Mucosa of rectum (tissue), 2 donors: Measurements from ENCODE around the gene PAEP.

Source experiments
- H3K27ac ChIP-seq, 2 donors: one replicate each; pipeline ENCODE4 v1.7.0; 2013; ENCODE audit warnings: inconsistent platforms in 2 of 2, low read depth in 2 of 2, low read length in 2 of 2
- H3K27me3 ChIP-seq, 2 donors: one replicate each; pipeline ENCODE4 v1.7.0; 2013; ENCODE audit warnings: low read length in 2 of 2; ENCODE audit not compliant: control insufficient read depth in 2 of 2, insufficient read depth in 2 of 2
- H3K36me3 ChIP-seq, 2 donors: one replicate each; pipeline ENCODE4 v1.7.0; 2013; ENCODE audit warnings: low read length in 2 of 2; ENCODE audit not compliant: control insufficient read depth in 2 of 2, insufficient read depth in 2 of 2
- H3K4me1 ChIP-seq, 2 donors: one replicate each; pipeline ENCODE4 v1.7.0; 2013; ENCODE audit warnings: low read length in 2 of 2, mild to moderate bottlenecking in 1 of 2; ENCODE audit not compliant: control insufficient read depth in 2 of 2, insufficient read depth in 2 of 2
- H3K4me3 ChIP-seq, 2 donors: one replicate each; pipeline ENCODE4 v1.7.0; 2013; ENCODE audit warnings: low read length in 2 of 2
- H3K9ac ChIP-seq, 2 donors: one replicate each; pipeline ENCODE4 v1.7.0; 2013; ENCODE audit warnings: low read length in 2 of 2, low read depth in 1 of 2, mild to moderate bottlenecking in 1 of 2
- H3K9me3 ChIP-seq, 2 donors: one replicate each; pipeline ENCODE4 v1.7.0; 2013; ENCODE audit warnings: low read length in 2 of 2; ENCODE audit not compliant: control insufficient read depth in 2 of 2
- donor health status: healthy.
- donor health status: Normal muscosa, but diverticular disease.

Gene PAEP

DNA sequence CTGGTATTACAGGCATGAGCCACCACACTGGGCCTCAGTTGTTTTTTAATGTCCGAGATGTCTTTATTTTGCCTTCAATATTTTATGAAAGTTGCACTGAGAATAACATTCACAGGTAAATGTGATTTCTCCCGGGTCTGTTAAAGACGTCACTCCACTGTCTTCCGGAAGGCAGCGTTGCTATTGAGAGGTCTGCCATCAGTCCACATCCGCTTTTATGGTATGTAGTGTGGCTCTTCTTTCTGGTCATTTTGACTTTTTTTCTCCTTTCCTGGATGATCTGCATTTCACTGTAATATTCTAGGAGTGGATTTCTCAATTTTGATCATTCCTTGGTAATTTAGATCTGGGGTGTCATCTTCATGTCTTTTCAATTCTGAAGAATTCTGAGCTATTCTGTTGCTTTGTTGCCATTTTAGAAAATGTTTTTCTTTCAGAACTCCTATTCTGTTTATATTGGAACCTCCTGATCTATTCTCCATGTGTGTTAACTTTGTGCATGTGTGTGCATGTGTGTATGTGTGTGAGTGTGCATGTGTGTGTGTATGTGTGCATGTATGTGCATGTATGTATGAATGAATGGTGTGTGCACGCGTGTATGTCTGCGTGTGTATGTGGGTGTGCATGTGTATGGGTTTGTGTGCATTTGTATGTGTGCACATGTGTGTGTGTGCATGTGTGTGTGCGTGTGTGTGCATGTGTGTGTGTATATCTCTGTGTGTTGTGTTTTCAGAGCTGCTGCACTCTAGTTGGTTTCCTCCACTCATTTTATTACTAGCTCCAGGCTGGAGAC is 42.2 kb upstream of the PAEP start:
- H3K27me3 ChIP-seq: peaks cover 0 to 2% of the 10 kb centered on the region in 2 donors
- H3K27ac ChIP-seq: no peak overlapping the region
- H3K36me3 ChIP-seq: no peaks in the 10 kb centered on the region
- H3K9ac ChIP-seq: no peak overlapping the region
- no peaks in the 10 kb centered on the region for H3K4me1 ChIP-seq
- H3K4me3 ChIP-seq: no peak overlapping the region
- no peaks in the 10 kb centered on the region for H3K9me3 ChIP-seq

DNA sequence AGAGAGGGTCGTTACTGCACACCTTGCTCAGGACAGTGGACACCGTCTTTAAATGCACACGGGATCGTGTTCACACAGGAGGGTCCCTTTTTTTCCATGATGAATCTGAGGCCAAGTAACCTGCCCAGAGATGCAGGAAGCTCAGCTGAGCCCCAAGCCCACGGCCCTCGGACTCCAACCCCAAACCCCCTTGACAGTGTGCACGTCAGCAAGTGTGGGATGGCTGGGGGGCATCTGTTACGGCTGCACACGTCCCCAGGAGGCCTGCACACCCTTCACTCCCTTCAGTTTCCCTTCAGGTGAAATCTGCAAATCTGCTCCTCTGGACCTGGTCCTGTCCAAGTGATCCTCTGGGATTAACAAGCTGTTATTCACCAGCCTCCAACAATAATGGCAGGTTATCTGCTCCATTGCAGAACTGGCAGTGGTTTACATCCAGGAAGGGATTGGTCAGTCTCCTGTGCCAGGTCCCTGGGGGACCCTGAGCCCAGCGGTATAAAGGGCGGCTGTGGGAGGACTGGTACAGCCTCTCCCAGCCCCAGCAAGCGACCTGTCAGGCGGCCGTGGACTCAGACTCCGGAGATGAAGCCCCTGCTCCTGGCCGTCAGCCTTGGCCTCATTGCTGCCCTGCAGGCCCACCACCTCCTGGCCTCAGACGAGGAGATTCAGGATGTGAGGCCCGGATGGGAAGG is 40.5 kb upstream of the PAEP start, which contains the start of gene LCN1:
TSS of gene LCN1 (plus strand) at position 525 of the 692 bp plus-strand sequence. CDS start at position 583, 58 bp downstream.
- Histone ChIP-seq H3K27me3 (peaks cover 0 to 2% of the 10 kb centered on the region in 2 donors), H3K4me3 (no peak within 1 kb of the TSS), H3K9me3 (no peaks in the 10 kb centered on the region), H3K27ac (no peak within 1 kb of the TSS), H3K4me1 (no peaks in the 10 kb centered on the region), H3K9ac (no peak within 1 kb of the TSS), H3K36me3 (no peaks in the 10 kb centered on the region)

DNA sequence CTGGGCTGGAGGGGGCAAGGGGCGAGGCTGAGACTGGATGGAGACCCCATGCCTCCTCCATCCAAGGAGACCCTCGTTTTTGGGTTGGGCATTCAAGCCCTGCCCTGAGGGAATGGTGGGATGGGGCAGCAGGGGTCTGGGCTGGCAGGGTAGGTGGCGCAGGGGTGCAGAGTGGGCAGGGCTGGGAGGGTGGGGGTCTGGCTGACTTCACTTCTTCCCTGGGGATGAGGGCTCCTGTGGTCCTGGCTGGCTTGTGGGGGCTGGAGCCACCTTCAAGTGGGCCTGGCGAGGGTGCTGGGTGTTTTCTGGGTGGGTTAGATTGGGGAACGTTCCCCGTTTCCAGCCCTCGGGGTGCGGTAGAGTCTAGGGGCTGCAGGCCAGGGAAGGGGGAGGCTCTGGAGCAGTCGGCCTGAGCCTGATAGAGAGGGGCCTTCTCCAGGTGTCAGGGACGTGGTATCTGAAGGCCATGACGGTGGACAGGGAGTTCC is 39.9 kb upstream of the PAEP start:
- Histone ChIP-seq H3K4me1 (no peaks in the 10 kb centered on the region), H3K36me3 (no peaks in the 10 kb centered on the region), H3K27ac (no peak overlapping the region), H3K27me3 (peaks cover 0 to 2% of the 10 kb centered on the region in 2 donors), H3K4me3 (no peak overlapping the region), H3K9ac (no peak overlapping the region), H3K9me3 (no peaks in the 10 kb centered on the region)

DNA sequence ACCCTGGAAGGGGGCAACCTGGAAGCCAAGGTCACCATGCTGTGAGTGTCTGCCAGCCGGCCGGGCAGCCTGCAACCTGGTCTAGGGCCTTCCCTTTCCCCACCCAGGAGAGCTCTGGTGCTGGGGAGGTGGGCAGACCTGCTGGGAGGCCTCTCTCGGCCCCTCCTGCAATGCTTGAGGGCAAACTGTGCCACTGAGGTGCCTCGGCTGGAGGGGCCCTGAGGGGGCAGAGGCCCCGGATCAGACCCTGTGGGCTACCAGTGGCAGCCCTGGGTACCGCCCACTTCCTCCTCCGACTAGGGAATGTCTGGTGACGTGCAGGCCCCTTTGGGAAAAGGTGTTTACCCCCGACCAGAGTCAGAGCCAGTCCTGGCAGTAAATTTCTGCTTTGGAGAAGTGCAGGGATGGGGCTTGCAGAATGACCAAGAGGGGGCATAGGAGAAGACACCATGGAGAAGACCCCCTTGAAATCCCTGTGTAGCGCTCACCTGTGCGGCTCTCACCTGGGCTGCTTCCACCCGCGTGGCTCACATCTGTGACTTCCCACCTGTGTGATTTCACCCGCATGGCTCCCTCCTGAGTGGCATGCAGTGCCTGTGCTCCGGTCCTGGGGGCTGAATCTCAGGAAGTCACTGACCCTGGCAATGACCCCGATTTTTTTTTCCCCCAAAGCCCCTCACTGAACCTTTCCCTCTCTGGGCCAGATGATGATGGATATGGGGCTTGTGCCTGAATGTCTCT is 39.2 kb upstream of the PAEP start:
- Histone ChIP-seq H3K4me1 (no peaks in the 10 kb centered on the region), H3K4me3 (no peak overlapping the region), H3K9ac (no peak overlapping the region), H3K9me3 (no peaks in the 10 kb centered on the region), H3K27me3 (peaks cover 0 to 2% of the 10 kb centered on the region in 2 donors), H3K36me3 (no peaks in the 10 kb centered on the region), H3K27ac (no peak overlapping the region)

DNA sequence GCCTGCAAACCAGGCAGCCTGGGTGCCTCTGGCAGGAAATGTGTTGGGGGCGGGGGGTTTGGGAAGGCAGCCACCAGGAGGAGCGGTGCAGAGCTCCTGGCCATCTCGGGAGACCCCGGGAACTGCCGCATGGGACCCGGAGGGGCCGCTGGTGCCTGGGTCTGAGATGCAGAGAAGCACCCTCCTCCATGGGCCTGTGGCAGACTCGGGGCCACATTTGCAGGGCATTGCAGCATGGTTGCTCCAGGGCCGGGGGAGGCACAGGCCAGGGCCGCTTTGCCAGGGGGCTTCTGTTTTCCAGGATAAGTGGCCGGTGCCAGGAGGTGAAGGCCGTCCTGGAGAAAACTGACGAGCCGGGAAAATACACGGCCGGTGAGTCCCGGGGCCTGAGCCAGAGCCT is 38.6 kb upstream of the PAEP start:
- no peaks in the 10 kb centered on the region for H3K36me3 ChIP-seq
- H3K27me3 ChIP-seq: peaks cover 0 to 2% of the 10 kb centered on the region in 2 donors
- H3K27ac ChIP-seq: no peak overlapping the region
- H3K9ac ChIP-seq: no peak overlapping the region
- no peaks in the 10 kb centered on the region for H3K4me1 ChIP-seq
- H3K4me3 ChIP-seq: no peak overlapping the region
- H3K9me3 ChIP-seq: no peaks in the 10 kb centered on the region

DNA sequence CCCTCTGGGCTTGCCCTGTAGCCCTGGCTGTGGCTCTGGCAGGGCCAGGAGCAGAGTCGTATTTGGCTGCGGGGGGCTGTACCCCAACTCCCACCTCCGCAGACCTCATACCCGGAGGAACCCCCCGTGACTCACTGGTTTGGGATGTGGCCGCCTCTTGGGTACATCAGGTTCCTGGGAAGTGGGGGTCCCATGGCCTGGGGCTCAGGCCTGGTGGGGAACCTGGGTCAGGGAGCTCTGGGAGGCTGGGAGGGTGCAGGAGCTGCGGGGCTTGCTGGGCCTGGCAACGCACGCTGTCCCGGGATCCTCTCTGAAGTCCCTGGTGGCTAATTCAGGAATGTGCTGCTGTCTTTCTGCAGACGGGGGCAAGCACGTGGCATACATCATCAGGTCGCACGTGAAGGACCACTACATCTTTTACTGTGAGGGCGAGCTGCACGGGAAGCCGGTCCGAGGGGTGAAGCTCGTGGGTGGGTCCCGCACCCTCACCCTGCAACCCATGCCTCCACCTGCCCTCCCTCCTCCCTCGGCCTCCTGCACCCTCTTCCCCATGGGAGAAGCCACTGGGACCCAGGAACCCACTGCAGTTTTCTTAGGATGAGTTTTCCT is 37.9 kb upstream of the PAEP start:
- H3K27me3 ChIP-seq: peaks cover 0 to 2% of the 10 kb centered on the region in 2 donors
- H3K9ac ChIP-seq: no peak overlapping the region
- H3K4me3 ChIP-seq: no peak overlapping the region
- no peak overlapping the region for H3K27ac ChIP-seq
- H3K9me3 ChIP-seq: no peaks in the 10 kb centered on the region
- no peaks in the 10 kb centered on the region for H3K36me3 ChIP-seq
- H3K4me1 ChIP-seq: no peaks in the 10 kb centered on the region

DNA sequence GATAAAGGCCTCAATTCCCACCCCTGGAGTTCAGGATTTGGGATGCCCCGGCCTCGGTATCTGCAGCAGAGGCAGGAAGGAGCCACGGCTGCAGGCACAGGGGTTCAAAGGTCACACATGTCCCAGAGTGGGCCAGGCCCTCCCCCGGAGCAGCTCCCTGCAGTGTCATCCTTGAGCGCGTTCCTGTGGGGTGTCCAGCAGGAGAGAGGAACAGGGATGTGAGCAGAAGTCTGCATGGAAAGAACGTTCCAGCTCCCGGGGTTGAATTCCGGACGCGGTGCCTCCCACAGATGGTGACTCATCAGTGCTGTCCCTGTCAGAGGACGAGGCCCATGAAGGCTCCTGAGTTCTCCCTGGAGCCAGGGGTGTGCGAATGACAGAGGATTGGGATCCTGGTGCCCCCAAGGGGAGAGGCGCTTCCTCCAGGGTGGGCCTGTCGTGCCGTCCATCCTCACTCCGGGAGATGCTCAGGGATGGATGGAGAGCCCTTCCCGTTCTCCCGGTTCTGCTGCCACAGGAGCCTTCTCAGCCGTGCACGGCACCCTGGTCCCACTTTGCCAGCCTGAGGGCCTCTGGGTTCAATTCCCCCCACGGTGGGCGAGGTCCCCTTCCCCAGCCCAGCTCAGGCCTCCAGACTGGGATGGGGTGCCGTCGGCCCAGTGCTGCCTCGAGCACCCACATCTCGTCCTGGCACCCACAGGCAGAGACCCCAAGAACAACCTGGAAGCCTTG is 37.3 kb upstream of the PAEP start:
- H3K36me3 ChIP-seq: no peaks in the 10 kb centered on the region
- no peak overlapping the region for H3K9ac ChIP-seq
- no peak overlapping the region for H3K27ac ChIP-seq
- no peaks in the 10 kb centered on the region for H3K9me3 ChIP-seq
- H3K27me3 ChIP-seq: peaks cover 0 to 2% of the 10 kb centered on the region in 2 donors
- no peak overlapping the region for H3K4me3 ChIP-seq
- H3K4me1 ChIP-seq: no peaks in the 10 kb centered on the region

DNA sequence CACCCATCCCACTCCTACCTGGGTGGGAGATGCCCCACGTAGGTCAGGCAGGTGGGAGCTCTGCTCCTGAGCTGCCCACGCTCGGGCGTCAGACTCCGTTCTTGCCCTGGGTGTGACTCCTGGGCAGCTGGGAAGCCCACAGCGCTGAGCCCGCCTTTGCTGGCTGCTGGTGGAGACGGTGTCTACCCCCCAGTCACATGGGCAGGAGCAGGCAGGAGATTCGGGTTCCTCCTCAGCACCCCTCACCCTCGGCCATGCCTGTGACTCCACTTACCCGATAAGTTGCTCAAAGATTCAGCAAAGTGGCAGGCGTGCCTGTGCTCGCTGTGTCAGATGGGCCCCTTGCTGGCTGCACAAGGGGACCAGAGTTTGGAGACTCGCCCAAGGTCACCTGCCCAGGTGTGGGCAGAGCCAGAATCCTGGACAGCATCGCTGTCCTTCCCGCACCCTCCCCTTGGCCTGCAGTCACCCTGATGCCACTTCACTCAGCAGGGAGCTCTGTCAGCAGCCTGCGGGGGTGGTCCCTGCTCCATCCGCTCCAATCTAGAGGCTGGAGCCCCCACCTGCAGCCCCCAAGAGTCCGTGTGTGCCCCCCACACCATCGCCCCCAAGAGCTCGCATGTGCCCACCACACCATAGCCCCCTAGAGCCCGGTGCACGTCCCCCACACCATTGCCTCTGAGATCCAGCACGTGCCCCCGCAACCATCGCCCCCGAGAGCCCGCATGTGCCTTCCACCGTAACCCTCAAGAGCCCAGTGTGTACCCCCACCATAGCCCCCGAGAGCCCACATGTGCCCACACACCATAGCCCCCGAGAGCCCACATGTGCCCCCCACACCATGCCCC is 36.1 kb upstream of the PAEP start:
- H3K27me3 ChIP-seq: no peaks in the 10 kb centered on the region
- no peak overlapping the region for H3K9ac ChIP-seq
- H3K4me1 ChIP-seq: no peaks in the 10 kb centered on the region
- no peak overlapping the region for H3K27ac ChIP-seq
- H3K36me3 ChIP-seq: no peaks in the 10 kb centered on the region
- no peak overlapping the region for H3K4me3 ChIP-seq
- no peaks in the 10 kb centered on the region for H3K9me3 ChIP-seq
